Measurements from ENCODE around the gene CSKMT.

The CSKMT gene

DNA sequence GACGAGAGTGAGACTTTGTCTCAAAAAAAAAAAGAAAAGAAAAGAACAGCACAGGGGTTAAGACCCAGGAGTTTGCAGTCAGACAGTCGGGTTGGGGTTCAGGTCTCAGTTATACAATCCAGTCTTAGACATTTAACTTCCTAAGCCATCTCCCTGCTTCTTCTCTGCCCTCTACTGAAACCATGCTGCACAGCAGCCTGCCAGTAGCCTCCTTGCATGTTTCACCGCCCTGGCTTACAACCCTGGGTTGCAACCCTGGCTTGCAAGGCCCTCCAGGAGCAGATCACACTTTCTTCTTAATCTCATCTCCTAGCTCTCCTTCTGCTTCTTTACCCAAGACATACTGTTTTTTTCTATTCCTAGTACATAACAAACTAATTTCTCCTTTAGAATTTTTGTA is 37.4 kb upstream of the CSKMT start:
- POLR2A ChIA-PET (ENCODE audit: low non-redundant PET): no interaction called here
- no peak for DNase-seq (ENCODE audit: low spot score)
- CTCF ChIA-PET: no interaction called here
- TF ChIP-seq, protein P1, sequence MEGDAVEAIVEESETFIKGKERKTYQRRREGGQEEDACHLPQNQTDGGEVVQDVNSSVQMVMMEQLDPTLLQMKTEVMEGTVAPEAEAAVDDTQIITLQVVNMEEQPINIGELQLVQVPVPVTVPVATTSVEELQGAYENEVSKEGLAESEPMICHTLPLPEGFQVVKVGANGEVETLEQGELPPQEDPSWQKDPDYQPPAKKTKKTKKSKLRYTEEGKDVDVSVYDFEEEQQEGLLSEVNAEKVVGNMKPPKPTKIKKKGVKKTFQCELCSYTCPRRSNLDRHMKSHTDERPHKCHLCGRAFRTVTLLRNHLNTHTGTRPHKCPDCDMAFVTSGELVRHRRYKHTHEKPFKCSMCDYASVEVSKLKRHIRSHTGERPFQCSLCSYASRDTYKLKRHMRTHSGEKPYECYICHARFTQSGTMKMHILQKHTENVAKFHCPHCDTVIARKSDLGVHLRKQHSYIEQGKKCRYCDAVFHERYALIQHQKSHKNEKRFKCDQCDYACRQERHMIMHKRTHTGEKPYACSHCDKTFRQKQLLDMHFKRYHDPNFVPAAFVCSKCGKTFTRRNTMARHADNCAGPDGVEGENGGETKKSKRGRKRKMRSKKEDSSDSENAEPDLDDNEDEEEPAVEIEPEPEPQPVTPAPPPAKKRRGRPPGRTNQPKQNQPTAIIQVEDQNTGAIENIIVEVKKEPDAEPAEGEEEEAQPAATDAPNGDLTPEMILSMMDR (conservative IDR thresholded peaks at IDR 0.05; ENCODE audit: low read depth): no peak
- 0 out of 2 replicates have a peak overlapping the region, but pooled peaks have one; percentile 19 for H3K27ac ChIP-seq

DNA sequence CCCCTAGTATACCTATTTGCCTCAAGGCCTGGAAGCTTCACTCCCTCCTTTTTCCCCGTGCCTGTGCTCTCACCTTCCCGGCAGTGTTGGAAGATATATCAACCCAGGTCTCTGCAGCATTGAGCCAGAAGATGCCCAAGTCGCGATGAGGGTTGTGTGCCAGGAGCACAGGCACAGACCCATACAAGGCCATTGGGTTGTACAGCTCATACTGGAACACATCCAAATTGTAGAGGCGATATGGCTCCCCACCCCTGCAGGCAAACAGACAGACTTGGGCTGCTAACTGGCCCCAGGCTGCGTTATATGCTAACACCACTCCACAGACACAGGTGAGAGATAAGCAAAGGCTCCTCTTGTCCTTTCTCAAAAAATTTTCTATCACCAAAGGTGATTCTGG is 32.6 kb upstream of the CSKMT start:
- ChIA-PET POLR2A (ENCODE audit: low non-redundant PET) (no interaction called here), CTCF (interaction anchor here (0.7 kb wide), 1 partner anchor 817 kb away, joined by 3 read pairs; no protein-coding TSS in a partner anchor)
- peak overlapping the region; percentile 11 for H3K27ac ChIP-seq
- DNase-seq (ENCODE audit: low spot score): no peak
- TF ChIP-seq, protein P1 (conservative IDR thresholded peaks at IDR 0.05; ENCODE audit: low read depth): no peak

DNA sequence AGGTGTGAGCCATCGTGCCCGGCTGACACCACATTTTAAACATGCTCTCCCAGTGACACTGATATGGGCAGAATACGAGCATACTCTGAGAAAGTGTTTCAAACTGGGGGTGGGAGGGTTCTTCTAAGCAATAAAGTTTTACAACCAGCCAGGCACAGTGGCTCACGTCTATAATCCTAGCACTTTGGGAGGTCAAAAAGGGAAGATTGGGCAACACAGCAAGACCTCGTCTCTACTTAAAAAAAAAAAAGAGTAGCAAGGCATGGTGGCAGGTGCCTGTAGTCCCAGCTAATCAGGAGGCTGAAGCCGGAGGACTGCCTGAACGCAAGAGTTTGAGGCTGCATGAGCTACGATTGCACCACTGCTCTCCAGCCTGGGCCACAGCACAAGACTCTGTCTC is 20.9 kb upstream of the CSKMT start:
- peak overlapping the region; percentile 50 for H3K27ac ChIP-seq
- ChIA-PET CTCF (no interaction called here), POLR2A (ENCODE audit: low non-redundant PET) (interaction anchor here (1.4 kb wide), 1 partner anchor 9 kb away, joined by 3 read pairs; the partner anchor contains the start of gene INTS5)

DNA sequence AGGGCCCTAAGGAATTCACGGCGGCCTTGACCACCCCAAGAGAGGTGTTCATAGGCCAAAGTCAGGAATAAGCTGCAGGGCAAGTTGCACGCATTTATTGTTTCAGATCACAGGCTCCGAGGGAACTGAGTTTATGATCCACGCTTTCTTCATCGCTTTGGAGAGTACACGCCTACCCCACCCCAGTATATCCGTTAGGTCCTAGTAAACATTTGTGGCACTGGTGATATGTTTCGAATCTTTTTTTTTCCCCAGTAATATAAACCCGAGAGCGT is 19.5 kb upstream of the CSKMT start:
- POLR2A ChIA-PET (ENCODE audit: low non-redundant PET): interaction anchor here (0.6 kb wide), 1 partner anchor 44 kb away, joined by 4 read pairs; no protein-coding TSS in a partner anchor
- peak overlapping the region; percentile 87 for H3K27ac ChIP-seq
- TF ChIP-seq, protein P1 (conservative IDR thresholded peaks at IDR 0.05; ENCODE audit: low read depth): no peak
- CTCF ChIA-PET: interaction anchor here (0.8 kb wide), 1 partner anchor 251 kb away, joined by 3 read pairs; no protein-coding TSS in a partner anchor
- no peak for DNase-seq (ENCODE audit: low spot score)

More for the DNA sequence above, 20.9 kb upstream of the CSKMT start:
- TF ChIP-seq, protein P1 (conservative IDR thresholded peaks at IDR 0.05; ENCODE audit: low read depth): no peak
- no peak for DNase-seq (ENCODE audit: low spot score)

- POLR2A ChIA-PET (ENCODE audit: low non-redundant PET): interaction anchor here (0.6 kb wide), 3 partner anchors 13 to 55 kb away, joined by 4 read pairs; partner anchors contain the start of gene TUT1
- TF ChIP-seq, protein P1 (conservative IDR thresholded peaks at IDR 0.05; ENCODE audit: low read depth): no peak
Observed at GRCh38 chr11:62645946-62646824, 18.9 kb upstream of the CSKMT start, which contains the start of gene GANAB. GANAB (minus strand) TSS chr11:62646613; CDS start chr11:62646599, 14 bp downstream.

GRCh38 chr11:62646825-62647608 is 18.1 kb upstream of the CSKMT start:
- no peak for DNase-seq (ENCODE audit: low spot score)
- POLR2A ChIA-PET (ENCODE audit: low non-redundant PET): interaction anchor here (0.6 kb wide), 2 partner anchors 13 to 55 kb away, joined by 4 read pairs; partner anchors contain the start of gene TUT1
- CTCF ChIA-PET: interaction anchor here (0.6 kb wide), 1 partner anchor 65 kb away, joined by 4 read pairs; no protein-coding TSS in a partner anchor

More at GRCh38 chr11:62645946-62646824, 18.9 kb upstream of the CSKMT start, which contains the start of gene GANAB:
- peak; percentile 99 for DNase-seq (ENCODE audit: low spot score)
- peak within 1 kb of the TSS; percentile 87 for H3K27ac ChIP-seq
- CTCF ChIA-PET: interaction anchor here (0.8 kb wide), 1 partner anchor 252 kb away, joined by 3 read pairs; no protein-coding TSS in a partner anchor

More at GRCh38 chr11:62646825-62647608, 18.1 kb upstream of the CSKMT start:
- TF ChIP-seq, protein P1 (conservative IDR thresholded peaks at IDR 0.05; ENCODE audit: low read depth): no peak
- H3K27ac ChIP-seq: peak overlapping the region; percentile 87

Data from RWPE1 (cell line).